Measurements from ENCODE around the gene PTGES.

DNA sequence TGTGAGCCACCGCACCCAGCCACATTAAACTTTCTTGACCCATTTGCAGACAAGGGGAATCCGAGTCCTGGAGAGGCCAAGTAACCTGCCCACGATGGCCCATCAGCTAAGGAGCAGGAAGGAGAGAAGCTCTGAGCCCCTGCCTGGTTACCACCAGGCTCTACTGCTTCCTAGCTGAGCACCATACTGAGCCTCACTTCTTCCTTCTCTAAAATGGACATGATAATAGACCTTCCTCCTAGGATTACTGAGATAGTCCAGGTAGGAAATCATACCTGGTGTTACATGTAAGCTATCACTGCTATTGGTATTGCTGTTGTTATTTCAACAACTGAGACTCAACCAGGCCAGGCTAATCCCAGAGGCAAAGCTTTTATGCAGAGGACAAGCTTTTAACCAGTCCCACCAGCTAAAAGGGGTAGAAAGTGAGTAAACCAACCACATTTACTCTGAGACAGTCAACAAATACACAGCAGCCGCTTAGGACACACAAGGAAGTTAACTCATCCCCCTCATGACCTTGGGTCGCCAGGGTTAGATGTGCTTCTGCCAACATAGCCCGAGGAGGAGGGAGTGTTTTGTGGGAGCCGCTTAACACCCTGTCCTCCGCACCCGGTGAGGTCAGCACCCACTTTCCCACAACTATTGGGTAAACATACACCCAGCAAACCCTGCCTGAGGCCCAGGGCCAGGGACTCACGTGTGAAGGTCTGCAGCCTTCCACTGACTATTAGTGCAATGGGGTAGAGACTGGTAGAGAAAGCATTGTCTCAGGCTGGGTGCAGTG is 20.6 kb upstream of the PTGES start:
- TF ChIP-seq, protein P1, sequence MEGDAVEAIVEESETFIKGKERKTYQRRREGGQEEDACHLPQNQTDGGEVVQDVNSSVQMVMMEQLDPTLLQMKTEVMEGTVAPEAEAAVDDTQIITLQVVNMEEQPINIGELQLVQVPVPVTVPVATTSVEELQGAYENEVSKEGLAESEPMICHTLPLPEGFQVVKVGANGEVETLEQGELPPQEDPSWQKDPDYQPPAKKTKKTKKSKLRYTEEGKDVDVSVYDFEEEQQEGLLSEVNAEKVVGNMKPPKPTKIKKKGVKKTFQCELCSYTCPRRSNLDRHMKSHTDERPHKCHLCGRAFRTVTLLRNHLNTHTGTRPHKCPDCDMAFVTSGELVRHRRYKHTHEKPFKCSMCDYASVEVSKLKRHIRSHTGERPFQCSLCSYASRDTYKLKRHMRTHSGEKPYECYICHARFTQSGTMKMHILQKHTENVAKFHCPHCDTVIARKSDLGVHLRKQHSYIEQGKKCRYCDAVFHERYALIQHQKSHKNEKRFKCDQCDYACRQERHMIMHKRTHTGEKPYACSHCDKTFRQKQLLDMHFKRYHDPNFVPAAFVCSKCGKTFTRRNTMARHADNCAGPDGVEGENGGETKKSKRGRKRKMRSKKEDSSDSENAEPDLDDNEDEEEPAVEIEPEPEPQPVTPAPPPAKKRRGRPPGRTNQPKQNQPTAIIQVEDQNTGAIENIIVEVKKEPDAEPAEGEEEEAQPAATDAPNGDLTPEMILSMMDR (IDR thresholded peaks at IDR 0.05): no peak
- TF ChIP-seq POLR2A (IDR thresholded peaks at IDR 0.05): no peak
